SK-N-SH (cell line): ENCODE measurements around the gene SAMD14. TPM values are rescaled to one million over a fixed set of nuclear protein-coding genes. Genes with fewer than 3 reads are reported as not detected.

Experiments
- CTCF ChIA-PET: fragments of 300-600, 350-600 bp; formaldehyde crosslinking; extraction: SDS; loops from one replicate; lab custom pipeline; 2021; lab: Yijun Ruan, JAX
- POLR2A ChIA-PET: fragments of 350-600 bp; sonication (Branson Sonifier 250); formaldehyde crosslinking; extraction: SDS; loops from one replicate; lab custom pipeline; 2020; ENCODE audit warnings: antibody characterized with exemption, inconsistent platforms; lab: Yijun Ruan, JAX
- DNase-seq: peaks from one replicate; pipeline ENCODE4 v3.0.0; 2012
- H2AFZ ChIP-seq: fragments of 200-600 bp; sonication (generic); 2 replicates; pipeline ENCODE4 v1.8.1; 2016; ENCODE audit warnings: antibody characterized with exemption, mild to moderate bottlenecking, low read depth
- H3F3A ChIP-seq: fragments of 200-600 bp; sonication (generic); replicated peaks from 2 replicates; pipeline ENCODE3; 2016; ENCODE audit warnings: antibody characterized with exemption, mild to moderate bottlenecking; ENCODE audit not compliant: insufficient read depth
- H3K27ac ChIP-seq, 2 experiments: fragments of 200-500 bp in 1 of 2; fragments of 200-600 bp in 1 of 2; sonication (Bioruptor generic) in 1 of 2; sonication (generic), shearing (Covaris generic) in 1 of 2; 2 replicates each; pipeline versions ENCODE4 v1.5.1 to v1.6.1; 2014 to 2016; ENCODE audit warnings: low read depth in 2 of 2, inconsistent platforms in 1 of 2, low read length in 1 of 2, mild to moderate bottlenecking in 1 of 2, mixed read lengths in 1 of 2
- H3K27me3 ChIP-seq: fragments of 200-600 bp; sonication (generic), shearing (Covaris generic); 2 replicates; pipeline ENCODE4 v1.6.1; 2016; ENCODE audit warnings: mixed run types; ENCODE audit not compliant: insufficient read depth
- H3K36me3 ChIP-seq, 2 experiments: fragments of 200-500 bp in 1 of 2; fragments of 200-600 bp in 1 of 2; sonication (Bioruptor generic) in 1 of 2; sonication (generic) in 1 of 2; replicated peaks in 1 of 2; 2 replicates each; pipeline versions ENCODE3 to v1.5.1; 2014 to 2016; ENCODE audit warnings: low read length in 1 of 2, mild to moderate bottlenecking in 1 of 2; ENCODE audit not compliant: insufficient read depth in 2 of 2, control insufficient read depth in 1 of 2
- H3K4me1 ChIP-seq, 2 experiments: fragments of 200-500 bp in 1 of 2; fragments of 200-600 bp in 1 of 2; sonication (Bioruptor generic) in 1 of 2; sonication (generic), shearing (Covaris generic) in 1 of 2; 2 replicates each; pipeline versions ENCODE4 v1.5.1 to v1.6.1; 2014 to 2016; ENCODE audit warnings: low read depth in 1 of 2, low read length in 1 of 2, mixed run types in 1 of 2; ENCODE audit not compliant: insufficient read depth in 2 of 2, control insufficient read depth in 1 of 2
- H3K4me2 ChIP-seq: fragments of 200-600 bp; sonication (generic), shearing (Covaris generic); 2 replicates; pipeline ENCODE4 v1.6.1; 2017; ENCODE audit warnings: mixed run types
- H3K4me3 ChIP-seq, 2 experiments: fragments of 200-500 bp in 1 of 2; fragments of 200-600 bp in 1 of 2; sonication (Bioruptor generic) in 1 of 2; sonication (generic), shearing (Covaris generic) in 1 of 2; 2 replicates each; pipeline versions ENCODE4 v1.5.1 to v1.8.1; 2014 to 2016; ENCODE audit warnings: low read depth in 2 of 2, inconsistent platforms in 1 of 2, low read length in 1 of 2, mild to moderate bottlenecking in 1 of 2, mixed read lengths in 1 of 2, moderate library complexity in 1 of 2
- H3K79me2 ChIP-seq: fragments of 200-600 bp; sonication (generic); 2 replicates; pipeline ENCODE4 v1.8.1; 2017; ENCODE audit warnings: mild to moderate bottlenecking; ENCODE audit not compliant: insufficient read depth
- H3K9ac ChIP-seq: fragments of 200-600 bp; sonication (generic); 2 replicates; pipeline ENCODE4 v1.6.1; 2017; ENCODE audit warnings: mixed run types
- H3K9me2 ChIP-seq: fragments of 200-600 bp; sonication (generic); 2 replicates; pipeline ENCODE4 v1.6.1; 2017; ENCODE audit warnings: mixed run types
- H3K9me3 ChIP-seq: fragments of 200-600 bp; sonication (generic); 2 replicates; pipeline ENCODE4 v1.6.1; 2017; ENCODE audit warnings: mixed run types, mild to moderate bottlenecking, moderate library complexity
- H4K20me1 ChIP-seq: fragments of 200-600 bp; sonication (generic); 2 replicates; pipeline ENCODE4 v1.6.1; 2017; ENCODE audit warnings: mild to moderate bottlenecking, mixed run types; ENCODE audit not compliant: insufficient read depth
- CHD2 ChIP-seq: fragments of 150-350 bp; IDR thresholded peaks from 2 replicates; pipeline ENCODE4 v1.6.1; 2018; ENCODE audit warnings: low read length; ENCODE audit not compliant: partially characterized antibody
- ELF1 ChIP-seq: IDR thresholded peaks from 2 replicates; pipeline ENCODE4 v1.4.0; 2012
- EP300 ChIP-seq, 2 experiments: IDR thresholded peaks; 2 replicates each; pipeline versions ENCODE4 v1.4.0 to v1.6.1; 2012; ENCODE audit warnings: borderline replicate concordance in 1 of 2, low read depth in 1 of 2, low read length in 1 of 2
- FOXJ3 ChIP-seq: sonication (generic); formaldehyde crosslinking; IDR thresholded peaks from 2 replicates; pipeline ENCODE4 v1.5.1; 2020; ENCODE audit warnings: mild to moderate bottlenecking, missing genetic modification reagents
- FOXM1 ChIP-seq: IDR thresholded peaks from 2 replicates; pipeline ENCODE4 v1.4.0; 2012; ENCODE audit warnings: low read depth, mild to moderate bottlenecking
- GATA2 ChIP-seq: sonication (generic); formaldehyde crosslinking; IDR thresholded peaks from 2 replicates; pipeline ENCODE4 v1.5.0; 2020; ENCODE audit warnings: mild to moderate bottlenecking, missing genetic modification reagents
- JUND ChIP-seq: IDR thresholded peaks from 2 replicates; pipeline ENCODE4 v1.4.0; 2012
- MEF2A ChIP-seq: IDR thresholded peaks from 2 replicates; pipeline ENCODE4 v1.4.0; 2012; ENCODE audit warnings: low read depth, borderline replicate concordance
- NFIC ChIP-seq: IDR thresholded peaks from 2 replicates; pipeline ENCODE4 v1.4.0; 2012; ENCODE audit warnings: borderline replicate concordance
- POLR2AphosphoS5 ChIP-seq: IDR thresholded peaks from 2 replicates; pipeline ENCODE4 v1.6.1; 2012; ENCODE audit warnings: low read depth, low read length
- RAD21 ChIP-seq: IDR thresholded peaks from 2 replicates; pipeline ENCODE4 v1.6.1; 2012; ENCODE audit warnings: mild to moderate bottlenecking, low read length
- REST ChIP-seq: IDR thresholded peaks from 2 replicates; pipeline ENCODE4 v1.6.1; 2012; ENCODE audit warnings: mild to moderate bottlenecking, low read depth, low read length, moderate library complexity
- SIN3A ChIP-seq: IDR thresholded peaks from 2 replicates; pipeline ENCODE4 v1.6.1; 2012; ENCODE audit warnings: low read depth, mild to moderate bottlenecking, low read length, moderate library complexity, borderline replicate concordance
- SMC3 ChIP-seq: IDR thresholded peaks from 2 replicates; pipeline ENCODE4 v1.6.1; 2012; ENCODE audit warnings: low read depth, low read length, improper control_type of control experiment
- TCF12 ChIP-seq: IDR thresholded peaks from 2 replicates; pipeline ENCODE4 v1.4.0; 2012
- TEAD4 ChIP-seq: IDR thresholded peaks from 2 replicates; pipeline ENCODE4 v1.4.0; 2012; ENCODE audit warnings: mild to moderate bottlenecking, borderline replicate concordance; ENCODE audit not compliant: insufficient read depth
- ZBTB33 ChIP-seq: IDR thresholded peaks from 2 replicates; pipeline ENCODE4 v1.4.0; 2012; ENCODE audit warnings: low read depth, borderline replicate concordance
- WGBS: methylation state at CpG from one replicate; pipeline ENCODE4 v1.1.6; 2017; ENCODE audit warnings: low lambda C conversion rate; 5-methylcytosine and 5-hydroxymethylcytosine counted together
- polyA plus RNA-seq, 3 experiments: library from polyadenylated mRNA; depleted of rRNA; stranded (reverse); fragments of >200 nt; gene quantifications; 2 replicates each; pipeline ENCODE4 v1.2.3, GENCODE V29; 2012
- TF ChIP-seq, protein P1 (sequence below): fragments of 150-350 bp; IDR thresholded peaks from 2 replicates; pipeline ENCODE4 v1.6.1; 2016; ENCODE audit warnings: mild to moderate bottlenecking, low read depth, low read length
- TF ChIP-seq, protein P2 (sequence below): fragments of 200-600 bp; sonication (generic); IDR thresholded peaks from 2 replicates; pipeline ENCODE4 v1.6.1; 2017; ENCODE audit warnings: antibody characterized with exemption, mild to moderate bottlenecking, moderate library complexity

The SAMD14 gene
- polyA plus RNA-seq, 1 of the 3 experiments (the other 2 are of a cell fraction), result 3.4 TPM

DNA sequence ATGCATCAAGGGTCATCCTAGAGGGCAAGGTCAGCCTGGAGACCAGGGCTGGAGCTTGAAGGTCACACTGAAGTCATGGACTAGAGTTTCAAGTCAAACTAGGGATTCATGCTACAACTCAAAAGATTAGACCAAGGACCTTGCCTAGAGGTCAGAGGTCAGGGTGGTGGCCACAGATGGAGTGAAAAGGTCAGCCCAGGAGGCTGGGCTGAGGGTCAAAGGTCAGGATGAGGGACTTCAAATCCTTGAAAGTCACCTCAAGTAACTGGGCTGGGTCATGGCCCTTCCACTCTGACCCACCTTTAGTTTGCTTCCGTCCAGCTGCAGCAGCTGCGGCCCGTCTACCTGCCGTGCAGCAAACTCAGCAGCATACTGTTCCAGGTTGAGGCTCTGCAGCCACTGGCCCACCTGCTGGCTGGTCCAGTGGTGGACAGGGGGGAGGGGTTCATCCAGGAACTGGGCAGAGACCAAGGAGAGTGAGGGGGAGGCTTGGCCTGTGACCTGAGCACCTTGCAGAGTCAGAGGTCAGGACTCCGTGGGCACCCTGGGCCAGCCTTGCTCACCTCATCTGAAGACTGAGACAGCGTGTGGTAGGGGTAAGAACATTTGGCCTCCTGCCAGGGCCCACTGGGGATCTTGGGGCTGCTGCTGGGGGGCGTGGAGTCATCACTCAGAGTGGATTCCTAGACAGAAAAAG, 16.2 kb downstream of the SAMD14 start:
- H3K36me3 ChIP-seq, result peaks cover 0 to 17% of the 10 kb centered on the region in 2 experiments
- no peak overlapping the region for H2AFZ ChIP-seq
- ChIA-PET CTCF (interaction anchor here (1.1 to 16.3 kb wide), 13 partner anchors 14 to 194 kb away, joined by 3 to 297 read pairs (median 15); partner anchors contain the start of genes COL1A1, PDK2, PPP1R9B and SAMD14), POLR2A (interaction anchor here (1.4 kb wide), 1 partner anchor 48 kb away, joined by 5 read pairs; no protein-coding TSS in a partner anchor)
- peaks cover 0 to 24% of the 10 kb centered on the region in 2 experiments; a peak in 1 of 4 replicates for H3K4me1 ChIP-seq
- no peaks in the 10 kb centered on the region for H3F3A ChIP-seq
- H4K20me1 ChIP-seq, result no peaks in the 10 kb centered on the region
- no peaks in the 10 kb centered on the region for H3K9me3 ChIP-seq
- TF ChIP-seq ZBTB33, result no peak
- no peak overlapping the region for H3K4me3 ChIP-seq
- no peak overlapping the region for H3K27ac ChIP-seq
- no peaks in the 10 kb centered on the region for H3K27me3 ChIP-seq
- no peak overlapping the region for H3K4me2 ChIP-seq
- H3K9ac ChIP-seq, result no peak overlapping the region
- H3K9me2 ChIP-seq, result no peaks in the 10 kb centered on the region
- DNase-seq, result no peak
- 100% methylated on average over 1 of the region's 7 CpGs for WGBS
- H3K79me2 ChIP-seq, result no peaks in the 10 kb centered on the region

GRCh38 chr17:50112694-50113093, 17.3 kb downstream of the SAMD14 start:
- POLR2A ChIA-PET, result interaction anchor here (1.1 to 3.3 kb wide), 2 partner anchors 18 to 39 kb away, joined by 3 to 12 read pairs; no protein-coding TSS in a partner anchor
- DNase-seq, result no peak
- H3K9ac ChIP-seq, result no peak overlapping the region
- 93% methylated on average over 17 of the region's 17 CpGs for WGBS
- H2AFZ ChIP-seq, result no peak overlapping the region
- CTCF ChIA-PET, result interaction anchor here (0.7 to 16.3 kb wide), 16 partner anchors 15 to 232 kb away, joined by 3 to 297 read pairs (median 5); partner anchors contain the start of genes COL1A1, PDK2, PPP1R9B and SAMD14
- H3K4me2 ChIP-seq, result no peak overlapping the region
- H3K79me2 ChIP-seq, result no peaks in the 10 kb centered on the region
- TF ChIP-seq, protein P1, sequence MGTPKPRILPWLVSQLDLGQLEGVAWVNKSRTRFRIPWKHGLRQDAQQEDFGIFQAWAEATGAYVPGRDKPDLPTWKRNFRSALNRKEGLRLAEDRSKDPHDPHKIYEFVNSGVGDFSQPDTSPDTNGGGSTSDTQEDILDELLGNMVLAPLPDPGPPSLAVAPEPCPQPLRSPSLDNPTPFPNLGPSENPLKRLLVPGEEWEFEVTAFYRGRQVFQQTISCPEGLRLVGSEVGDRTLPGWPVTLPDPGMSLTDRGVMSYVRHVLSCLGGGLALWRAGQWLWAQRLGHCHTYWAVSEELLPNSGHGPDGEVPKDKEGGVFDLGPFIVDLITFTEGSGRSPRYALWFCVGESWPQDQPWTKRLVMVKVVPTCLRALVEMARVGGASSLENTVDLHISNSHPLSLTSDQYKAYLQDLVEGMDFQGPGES, result no peak
- no peak for TF ChIP-seq NFIC
- no peak for TF ChIP-seq POLR2AphosphoS5
- TF ChIP-seq CHD2, result no peak
- no peak for TF ChIP-seq RAD21
- no peak for TF ChIP-seq ELF1
- no peak for TF ChIP-seq SMC3
- TF ChIP-seq JUND, result no peak
- no peak for TF ChIP-seq TEAD4
- TF ChIP-seq, protein P2, sequence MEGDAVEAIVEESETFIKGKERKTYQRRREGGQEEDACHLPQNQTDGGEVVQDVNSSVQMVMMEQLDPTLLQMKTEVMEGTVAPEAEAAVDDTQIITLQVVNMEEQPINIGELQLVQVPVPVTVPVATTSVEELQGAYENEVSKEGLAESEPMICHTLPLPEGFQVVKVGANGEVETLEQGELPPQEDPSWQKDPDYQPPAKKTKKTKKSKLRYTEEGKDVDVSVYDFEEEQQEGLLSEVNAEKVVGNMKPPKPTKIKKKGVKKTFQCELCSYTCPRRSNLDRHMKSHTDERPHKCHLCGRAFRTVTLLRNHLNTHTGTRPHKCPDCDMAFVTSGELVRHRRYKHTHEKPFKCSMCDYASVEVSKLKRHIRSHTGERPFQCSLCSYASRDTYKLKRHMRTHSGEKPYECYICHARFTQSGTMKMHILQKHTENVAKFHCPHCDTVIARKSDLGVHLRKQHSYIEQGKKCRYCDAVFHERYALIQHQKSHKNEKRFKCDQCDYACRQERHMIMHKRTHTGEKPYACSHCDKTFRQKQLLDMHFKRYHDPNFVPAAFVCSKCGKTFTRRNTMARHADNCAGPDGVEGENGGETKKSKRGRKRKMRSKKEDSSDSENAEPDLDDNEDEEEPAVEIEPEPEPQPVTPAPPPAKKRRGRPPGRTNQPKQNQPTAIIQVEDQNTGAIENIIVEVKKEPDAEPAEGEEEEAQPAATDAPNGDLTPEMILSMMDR, result no peak
- TF ChIP-seq FOXJ3 (CRISPR knock-in tag), result no peak
- TF ChIP-seq FOXM1, result no peak
- no peak for TF ChIP-seq MEF2A
- no peak for TF ChIP-seq SIN3A
- no peak for TF ChIP-seq GATA2 (CRISPR knock-in tag)
- TF ChIP-seq REST, result no peak
- TF ChIP-seq EP300 (IDR thresholded peaks at IDR 0.05; ENCODE audit: borderline replicate concordance in 1 of 2, low read depth in 1 of 2, low read length in 1 of 2), result no peak
- no peak for TF ChIP-seq TCF12
- no peaks in the 10 kb centered on the region for H3K27me3 ChIP-seq
- peaks cover 0 to 23% of the 10 kb centered on the region in 2 experiments for H3K36me3 ChIP-seq
- H3K4me1 ChIP-seq, result peaks cover 0 to 24% of the 10 kb centered on the region in 2 experiments; a peak in 1 of 4 replicates
- H3K9me3 ChIP-seq, result no peaks in the 10 kb centered on the region
- H3K9me2 ChIP-seq, result no peaks in the 10 kb centered on the region
- H3K4me3 ChIP-seq, result no peak overlapping the region
- H3K27ac ChIP-seq, result peak overlapping the region in 1 of 2 experiments; percentile 62; a peak in 1 of 4 replicates
- no peaks in the 10 kb centered on the region for H3F3A ChIP-seq
- H4K20me1 ChIP-seq, result no peaks in the 10 kb centered on the region
